Fibroblast of the conjunctiva (primary cell): ENCODE results near the gene CYP26A1.

Experiments used
- DNase-seq: peaks from one replicate; pipeline ENCODE4 v3.0.0-alpha.2; 2010; ENCODE audit warnings: low read depth

Gene CYP26A1, protein sequence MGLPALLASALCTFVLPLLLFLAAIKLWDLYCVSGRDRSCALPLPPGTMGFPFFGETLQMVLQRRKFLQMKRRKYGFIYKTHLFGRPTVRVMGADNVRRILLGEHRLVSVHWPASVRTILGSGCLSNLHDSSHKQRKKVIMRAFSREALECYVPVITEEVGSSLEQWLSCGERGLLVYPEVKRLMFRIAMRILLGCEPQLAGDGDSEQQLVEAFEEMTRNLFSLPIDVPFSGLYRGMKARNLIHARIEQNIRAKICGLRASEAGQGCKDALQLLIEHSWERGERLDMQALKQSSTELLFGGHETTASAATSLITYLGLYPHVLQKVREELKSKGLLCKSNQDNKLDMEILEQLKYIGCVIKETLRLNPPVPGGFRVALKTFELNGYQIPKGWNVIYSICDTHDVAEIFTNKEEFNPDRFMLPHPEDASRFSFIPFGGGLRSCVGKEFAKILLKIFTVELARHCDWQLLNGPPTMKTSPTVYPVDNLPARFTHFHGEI

GRCh38 chr10:93073539-93074146, at the start of gene CYP26A1:
Gene CYP26A1 (plus strand): TSS chr10:93073893. CDS start chr10:93073935, 42 bp downstream.
- no peak for DNase-seq

DNA sequence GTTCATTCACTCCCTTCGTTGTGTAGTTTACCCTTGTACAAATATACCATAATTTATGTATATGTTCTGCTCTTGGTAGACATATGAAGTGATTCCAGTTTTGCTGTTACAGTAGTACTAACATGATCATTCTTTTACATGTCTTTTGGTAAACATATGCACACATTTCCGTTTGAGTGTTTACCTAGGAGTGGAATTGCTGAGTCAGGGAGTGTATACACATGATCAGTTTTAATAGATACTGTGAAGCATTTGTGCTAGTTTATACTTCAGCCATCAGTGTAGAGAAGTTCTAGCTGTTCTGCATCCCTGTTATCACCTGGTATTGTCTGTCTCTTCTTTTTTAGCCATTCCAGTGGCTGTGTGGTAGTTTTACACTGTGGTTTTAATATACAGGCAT, 47.6 kb upstream of the CYP26A1 start:
- no peak for DNase-seq

DNA sequence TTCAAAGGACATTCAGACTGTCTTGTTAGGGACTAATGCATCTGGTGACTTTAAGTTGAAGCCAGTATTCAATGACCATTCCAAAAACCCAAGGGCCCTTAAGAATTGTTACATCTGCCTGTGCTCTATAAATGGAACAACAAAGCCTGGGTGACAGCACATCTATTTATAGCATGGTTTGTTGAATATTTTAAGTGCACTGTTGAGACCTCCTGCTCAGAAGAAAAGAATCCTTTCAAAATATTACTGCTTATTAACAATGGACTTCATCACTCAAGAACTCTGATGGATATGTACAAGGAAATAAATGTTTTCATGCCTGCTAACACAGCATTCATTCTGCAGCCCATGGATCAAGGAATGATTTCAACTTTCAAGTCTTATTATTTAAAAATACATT, 46.2 kb upstream of the CYP26A1 start:
- no peak for DNase-seq

- DNase-seq = peak; percentile 31
Measured at GRCh38 chr10:93028883-93029282, 44.8 kb upstream of the CYP26A1 start.

GRCh38 chr10:93030409-93030808, 43.3 kb upstream of the CYP26A1 start:
- peak; percentile 42 for DNase-seq

DNA sequence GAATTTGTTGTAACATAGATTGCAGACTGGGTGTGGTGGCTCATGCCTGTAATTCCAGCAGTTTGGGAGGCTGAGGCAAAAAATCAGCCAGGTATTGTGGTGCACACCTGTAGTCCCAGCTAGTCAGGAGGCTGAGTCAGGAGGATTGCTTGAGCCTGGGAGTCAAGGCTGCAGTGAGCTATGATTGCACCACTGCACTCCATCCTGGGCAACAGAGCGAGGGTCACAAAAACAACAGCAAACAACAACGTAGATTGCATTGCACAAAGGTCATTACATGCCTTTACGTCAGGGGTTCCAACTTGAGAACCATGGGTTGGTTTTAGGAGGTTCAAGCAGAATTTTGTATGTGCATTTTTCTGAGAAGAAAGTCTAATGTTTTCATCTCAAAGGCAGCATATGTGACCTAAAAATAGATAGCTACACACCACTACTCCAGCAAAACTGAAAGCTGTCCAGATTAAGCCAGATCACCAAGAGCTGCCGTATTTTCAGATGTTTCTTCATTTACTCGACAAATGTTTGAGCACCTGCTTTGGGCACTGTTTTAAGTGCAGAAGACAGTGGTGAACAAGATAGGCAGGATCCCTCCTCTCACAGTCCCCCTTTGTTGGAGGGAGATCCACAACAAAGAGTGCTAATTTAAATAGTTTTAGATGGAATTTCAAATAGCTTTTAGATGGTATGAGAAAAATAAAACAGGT, 41.4 kb upstream of the CYP26A1 start:
- no peak for DNase-seq

GRCh38 chr10:93032809-93033137, 40.9 kb upstream of the CYP26A1 start:
- no peak for DNase-seq

DNA sequence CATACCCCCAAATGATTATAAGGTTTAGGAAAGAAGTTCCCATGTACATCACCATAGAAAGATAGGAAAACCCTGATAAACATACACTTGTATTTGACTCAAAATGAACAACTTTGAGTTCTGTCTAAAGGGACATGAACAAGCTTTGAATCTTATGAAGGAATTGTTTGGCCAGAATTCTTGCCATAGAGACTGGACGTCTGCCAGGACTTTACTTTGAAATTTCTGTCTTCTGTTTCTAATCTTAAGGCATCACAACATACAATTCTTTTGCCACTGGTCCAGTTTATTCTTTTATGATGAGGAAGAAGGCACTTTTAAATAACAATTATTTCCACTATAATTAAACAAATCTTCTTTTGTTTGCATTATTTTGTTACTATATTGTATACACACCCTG, 39.3 kb upstream of the CYP26A1 start:
- DNase-seq = peak; percentile 6

DNA sequence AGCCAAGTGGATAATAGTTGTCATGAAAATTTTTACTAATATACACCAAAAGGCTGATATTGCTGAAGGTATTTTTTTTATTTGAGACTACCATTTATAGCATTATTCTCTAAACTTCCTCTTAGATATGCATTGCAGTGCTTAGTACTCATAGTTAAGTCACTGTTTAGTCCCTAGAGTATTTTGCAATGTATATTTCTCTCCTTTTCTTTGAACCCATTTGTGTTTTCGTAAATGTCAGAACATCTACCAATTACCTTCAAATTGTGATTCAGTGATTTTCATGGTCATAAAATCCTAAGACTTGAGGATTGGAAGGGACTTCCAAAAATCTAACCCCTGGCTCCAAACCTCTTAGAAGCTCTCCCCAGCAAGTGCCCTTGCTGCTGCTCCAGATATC, 34.6 kb upstream of the CYP26A1 start:
- DNase-seq = no peak

- peak; percentile 10 for DNase-seq
Measured at GRCh38 chr10:93039721-93040120, 34.0 kb upstream of the CYP26A1 start.

GRCh38 chr10:93054486-93054885, 19.2 kb upstream of the CYP26A1 start:
- DNase-seq = no peak

DNA sequence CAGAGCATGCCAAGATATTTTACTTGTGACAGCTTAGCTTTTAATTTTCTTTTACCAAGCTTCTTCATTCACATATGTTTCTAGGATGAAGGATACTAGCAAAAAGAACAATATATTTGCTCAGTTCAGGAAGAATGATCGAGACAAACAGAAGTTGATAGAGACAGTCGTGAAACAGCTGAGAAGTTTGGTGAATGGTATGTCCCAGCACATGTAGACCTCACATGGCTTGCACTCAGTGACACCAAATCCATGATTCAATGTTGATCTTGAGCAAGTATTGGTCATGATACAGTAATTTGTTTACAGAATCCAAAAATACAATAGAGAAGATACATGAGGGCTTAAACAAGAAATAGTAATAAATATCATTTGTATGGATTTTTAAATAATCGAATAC, 15.6 kb upstream of the CYP26A1 start:
- DNase-seq = no peak

DNA sequence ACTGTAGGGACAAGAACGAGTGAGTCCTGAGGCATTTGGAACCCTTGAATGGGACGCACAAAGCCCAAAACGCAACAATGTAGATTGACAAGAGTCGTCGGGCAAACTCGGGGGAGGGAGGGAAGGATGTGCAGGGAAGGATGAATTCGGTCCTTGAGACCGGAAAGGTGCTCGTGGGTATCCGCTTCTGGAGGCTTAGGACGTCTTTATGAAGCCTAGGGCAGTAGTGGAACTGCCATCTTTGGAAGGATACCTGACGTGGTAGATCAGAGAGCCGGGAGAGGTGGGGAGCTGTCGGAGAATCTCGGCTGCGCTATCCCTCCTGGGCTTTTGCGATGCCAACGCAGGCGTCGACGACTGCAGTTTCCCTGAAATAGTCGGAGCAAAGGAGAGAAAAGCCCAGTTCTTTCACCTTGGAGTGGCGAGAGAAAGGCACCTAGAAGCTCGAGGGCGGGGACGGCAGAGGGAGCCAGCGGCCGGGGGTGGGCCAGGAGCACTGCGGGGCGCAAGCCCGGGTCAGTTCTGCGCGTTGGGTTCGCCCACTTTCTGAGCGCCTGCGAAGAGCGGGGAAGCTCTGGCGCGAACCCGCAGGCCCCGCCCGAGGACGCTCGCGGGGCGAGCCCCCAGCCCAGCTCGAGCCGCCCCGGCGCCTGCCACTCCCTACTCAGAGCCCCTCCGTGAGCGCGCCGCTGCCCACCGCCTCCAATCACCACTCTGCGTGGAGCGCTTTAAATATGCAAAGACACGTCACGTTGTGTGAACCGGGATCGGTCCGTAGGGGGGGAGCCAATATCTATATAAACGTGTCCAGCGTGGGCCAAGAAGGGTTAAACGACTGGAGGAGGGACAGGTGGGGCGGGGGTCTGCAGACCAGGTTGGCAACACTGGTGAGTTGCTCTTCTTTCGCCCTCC, 13.5 kb upstream of the CYP26A1 start, which contains the start of gene CYP26C1:
Gene CYP26C1, plus strand, starts transcription at position 824 of the 912 bp plus-strand sequence. CDS start 466 bp downstream, outside the sequence.
- no peak for DNase-seq

DNA sequence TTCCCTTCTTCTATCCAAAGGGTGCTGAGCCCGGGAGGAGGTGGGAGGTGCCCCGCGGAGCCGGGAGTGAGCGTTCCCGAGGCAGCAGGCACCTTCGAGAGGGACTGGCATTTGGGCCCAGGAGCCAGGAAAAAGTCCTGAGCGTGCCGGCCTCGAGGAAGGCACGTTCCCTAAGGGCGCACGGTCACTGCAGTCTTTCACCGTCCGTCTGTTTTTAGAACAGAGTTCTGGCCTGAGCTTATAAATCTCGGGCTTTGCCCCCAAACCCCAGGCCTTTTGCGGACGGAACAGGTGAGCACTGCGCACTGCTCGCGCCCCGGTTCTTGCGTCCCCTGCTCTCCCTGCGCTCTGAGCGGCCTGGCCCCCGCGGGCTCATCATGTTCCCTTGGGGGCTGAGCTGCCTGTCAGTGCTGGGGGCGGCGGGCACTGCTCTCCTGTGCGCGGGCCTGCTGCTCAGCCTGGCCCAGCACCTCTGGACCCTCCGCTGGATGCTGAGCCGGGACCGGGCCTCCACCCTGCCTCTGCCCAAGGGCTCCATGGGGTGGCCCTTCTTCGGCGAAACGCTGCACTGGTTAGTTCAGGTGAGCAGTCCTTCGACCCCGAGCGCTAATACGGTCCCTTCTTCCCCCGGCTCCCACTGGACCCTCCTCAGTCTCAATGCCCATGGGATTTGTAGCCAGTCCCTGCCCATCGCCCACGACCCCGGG, 12.7 kb upstream of the CYP26A1 start:
- no peak for DNase-seq

- no peak for DNase-seq
Measured at GRCh38 chr10:93061594-93062513, 11.8 kb upstream of the CYP26A1 start.

- no peak for DNase-seq
Measured at GRCh38 chr10:93062514-93063143, 11.1 kb upstream of the CYP26A1 start.

- DNase-seq = no peak
Measured at GRCh38 chr10:93063144-93063976, 10.3 kb upstream of the CYP26A1 start.

DNA sequence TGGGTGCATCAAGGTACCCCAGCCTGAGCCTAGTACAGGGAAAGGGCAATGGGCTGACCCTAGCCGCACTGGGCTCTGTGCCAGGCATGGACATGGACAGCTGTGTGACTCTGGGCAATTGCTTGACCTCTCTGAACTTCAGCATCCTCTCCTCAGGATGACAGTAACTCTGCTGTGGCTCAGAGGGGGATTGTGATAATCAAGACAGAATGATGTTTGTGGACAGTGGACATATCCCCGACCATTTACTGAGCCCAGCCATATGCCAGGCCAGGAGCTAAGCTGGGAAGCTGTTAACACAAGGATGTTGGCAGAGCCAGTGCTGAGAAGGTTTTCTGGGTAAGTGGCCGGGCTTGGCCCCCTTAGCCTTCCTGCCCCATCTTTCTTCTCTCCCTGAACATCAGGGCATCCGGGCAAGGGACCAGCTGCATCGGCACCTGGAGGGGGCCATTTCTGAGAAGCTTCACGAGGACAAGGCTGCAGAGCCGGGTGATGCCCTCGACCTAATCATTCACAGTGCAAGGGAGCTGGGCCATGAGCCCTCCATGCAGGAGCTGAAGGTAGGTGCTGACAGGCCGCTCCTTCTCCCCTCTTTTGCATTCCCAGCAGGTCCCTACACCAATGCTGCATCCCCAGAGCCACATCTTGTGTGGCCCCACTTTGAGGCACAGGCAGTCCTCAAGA, 9.6 kb upstream of the CYP26A1 start:
- no peak for DNase-seq
